Activated CD4-positive, CD25-positive, alpha-beta regulatory T cell (primary cell): ENCODE data around the gene CCNE1.
"Not testable (repeated sequence)": the region's sequence is repeated elsewhere in the genome, so short reads cannot be mapped to it uniquely, and the experiment has no call there.

Experiments used
- DNase-seq, 4 experiments: peaks; one replicate each; lab custom pipeline; 2025; lab: John Stamatoyannopoulos, UW

CCNE1 gene

DNA sequence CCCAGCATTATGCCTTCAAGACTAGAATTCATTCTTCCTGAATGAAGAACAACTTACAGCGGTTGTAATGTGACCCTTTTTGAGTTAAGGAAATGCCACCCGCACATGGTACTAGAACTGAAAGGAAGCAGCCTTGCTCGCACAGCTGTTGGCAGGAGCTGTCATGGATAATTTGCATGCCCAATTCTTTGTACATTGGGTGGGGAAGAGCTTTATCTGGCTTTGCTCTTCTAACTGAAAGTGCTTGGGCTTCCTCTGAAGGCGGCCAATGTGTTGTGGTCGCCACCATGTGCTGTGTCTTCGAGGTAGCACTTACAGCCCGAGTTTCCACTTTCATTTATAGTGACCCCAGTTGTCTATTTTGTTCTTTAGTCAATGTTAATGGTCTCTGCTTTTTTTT, 3.4 kb downstream of the CCNE1 start:
- DNase-seq, result no peak

DNA sequence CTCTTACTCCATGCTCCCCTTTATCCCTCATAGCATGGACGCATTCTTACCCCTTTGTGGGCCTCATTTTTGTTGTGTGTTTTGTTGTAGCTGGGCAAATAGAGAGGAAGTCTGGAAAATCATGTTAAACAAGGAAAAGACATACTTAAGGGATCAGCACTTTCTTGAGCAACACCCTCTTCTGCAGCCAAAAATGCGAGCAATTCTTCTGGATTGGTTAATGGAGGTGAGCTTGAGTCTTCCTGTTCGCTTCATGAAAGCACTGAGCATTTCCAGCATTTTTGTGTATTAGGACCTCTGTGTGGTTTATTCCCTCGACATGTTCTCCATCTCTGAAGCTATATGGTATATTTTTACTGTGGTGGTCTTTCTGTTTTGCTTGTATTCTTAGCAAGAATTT, 5.5 kb downstream of the CCNE1 start:
- DNase-seq, result no peak

DNA sequence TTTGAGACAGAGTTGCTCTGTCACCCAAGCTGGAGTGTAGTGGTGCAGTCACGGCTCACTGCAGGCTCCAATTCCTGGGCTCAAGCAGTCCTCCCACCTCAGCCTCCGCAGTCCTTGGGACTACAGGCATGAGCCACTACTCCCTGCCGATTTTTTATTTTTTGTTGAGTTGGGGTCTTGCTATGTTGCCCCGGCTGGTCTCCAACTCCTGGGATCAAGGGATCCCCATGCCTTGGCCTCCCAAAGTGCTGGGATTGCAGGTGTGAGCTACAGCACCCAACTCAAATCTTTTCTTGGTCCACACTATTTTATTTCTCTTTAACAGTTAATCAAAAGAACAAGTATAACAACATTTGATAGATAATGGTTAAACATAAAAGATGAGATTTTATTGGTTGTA, 7.5 kb downstream of the CCNE1 start:
- DNase-seq, result no peak

DNA sequence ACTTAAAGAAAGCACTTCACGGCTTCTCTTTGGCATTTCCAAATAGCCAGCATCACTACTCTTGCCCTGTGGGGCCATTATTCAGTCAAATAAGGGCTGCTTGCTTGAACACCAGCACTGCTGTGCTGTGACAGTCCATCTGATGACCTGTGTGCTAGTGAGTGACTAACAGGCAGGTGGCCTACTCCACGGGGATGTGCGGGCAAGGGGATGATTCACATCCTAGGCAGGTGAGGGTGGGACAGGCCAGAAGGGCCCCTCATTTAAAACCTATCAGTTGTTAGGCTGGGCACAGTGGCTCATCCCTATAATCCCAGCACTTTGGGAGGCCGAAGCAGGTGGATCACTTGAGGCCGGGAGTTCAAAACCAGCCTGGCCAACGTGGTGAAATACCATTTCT, 8.2 kb downstream of the CCNE1 start:
- no peak for DNase-seq

DNA sequence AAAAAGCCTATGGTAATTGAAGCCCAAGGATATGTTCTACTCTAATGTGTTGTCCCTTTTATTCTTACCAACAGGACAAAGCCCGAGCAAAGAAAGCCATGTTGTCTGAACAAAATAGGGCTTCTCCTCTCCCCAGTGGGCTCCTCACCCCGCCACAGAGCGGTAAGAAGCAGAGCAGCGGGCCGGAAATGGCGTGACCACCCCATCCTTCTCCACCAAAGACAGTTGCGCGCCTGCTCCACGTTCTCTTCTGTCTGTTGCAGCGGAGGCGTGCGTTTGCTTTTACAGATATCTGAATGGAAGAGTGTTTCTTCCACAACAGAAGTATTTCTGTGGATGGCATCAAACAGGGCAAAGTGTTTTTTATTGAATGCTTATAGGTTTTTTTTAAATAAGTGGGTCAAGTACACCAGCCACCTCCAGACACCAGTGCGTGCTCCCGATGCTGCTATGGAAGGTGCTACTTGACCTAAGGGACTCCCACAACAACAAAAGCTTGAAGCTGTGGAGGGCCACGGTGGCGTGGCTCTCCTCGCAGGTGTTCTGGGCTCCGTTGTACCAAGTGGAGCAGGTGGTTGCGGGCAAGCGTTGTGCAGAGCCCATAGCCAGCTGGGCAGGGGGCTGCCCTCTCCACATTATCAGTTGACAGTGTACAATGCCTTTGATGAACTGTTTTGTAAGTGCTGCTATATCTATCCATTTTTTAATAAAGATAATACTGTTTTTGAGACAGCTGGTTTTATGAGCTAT, 12.0 kb downstream of the CCNE1 start:
- DNase-seq, result no peak

DNA sequence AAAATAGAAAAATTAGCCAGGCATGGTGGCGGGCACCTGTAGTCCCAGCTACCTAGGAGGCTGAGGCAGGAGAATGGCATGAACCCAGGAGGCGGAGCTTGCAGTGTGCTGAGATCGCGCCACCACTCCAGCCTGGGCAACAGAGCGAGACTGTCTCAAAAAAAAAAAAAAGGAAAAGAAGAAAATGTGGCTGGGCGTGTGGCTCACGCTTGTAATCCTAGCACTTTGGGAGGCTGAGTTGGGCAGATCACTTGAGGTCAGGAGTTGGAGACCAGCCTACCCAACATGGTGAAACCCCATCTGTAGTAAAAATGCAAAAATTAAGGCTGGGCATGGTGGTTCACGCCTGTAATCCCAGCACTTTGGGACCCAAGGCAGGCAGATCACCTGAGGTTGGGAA, 13.5 kb downstream of the CCNE1 start:
- not testable (repeated sequence) for DNase-seq

DNA sequence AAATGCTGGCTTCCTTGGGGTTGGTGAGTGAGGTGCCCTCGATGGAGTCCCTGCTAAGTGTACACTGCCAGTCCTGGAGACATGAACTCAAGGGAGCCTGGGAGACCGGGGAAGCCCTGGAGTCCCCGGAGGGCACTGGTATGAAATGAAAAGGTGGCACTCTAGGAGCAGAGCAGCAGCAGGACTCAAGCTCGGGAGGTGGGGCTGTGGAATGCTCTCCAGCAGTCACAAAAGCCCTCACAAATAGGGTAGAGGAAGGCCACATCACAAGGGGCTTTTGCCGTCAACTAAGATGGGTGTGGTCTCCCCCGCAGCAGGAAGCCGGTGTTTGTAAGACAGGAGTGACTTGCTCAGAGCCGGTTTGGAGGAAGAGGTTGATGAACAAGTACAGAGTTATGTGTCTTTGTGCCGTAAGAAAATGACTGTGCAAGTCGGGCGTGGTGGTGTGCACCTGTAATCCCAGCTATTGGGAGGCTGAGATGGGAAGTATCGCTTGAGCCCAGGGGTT, 19.3 kb downstream of the CCNE1 start:
- DNase-seq, result peak in 3 of 4 experiments; percentile 29 to 44 (median 31)

DNA sequence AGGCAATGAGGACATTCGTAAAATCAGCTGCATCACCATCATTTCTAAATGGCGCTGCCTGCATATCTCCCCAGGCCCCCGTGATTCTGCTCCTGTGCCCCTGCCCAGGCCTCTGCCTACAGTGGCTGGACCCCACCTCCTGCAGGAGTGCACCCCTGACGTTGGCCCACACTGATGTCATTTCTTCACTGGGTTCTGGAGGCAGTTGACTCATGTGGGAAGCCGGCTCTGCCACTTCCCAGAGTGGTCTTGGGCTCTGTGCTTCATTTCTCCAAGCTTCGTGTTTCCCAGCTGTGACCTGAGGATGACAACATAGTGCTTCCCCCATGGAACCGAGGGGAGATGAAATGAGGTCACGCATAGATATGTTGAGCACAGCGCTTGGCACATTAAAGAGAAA, 19.9 kb downstream of the CCNE1 start:
- DNase-seq, result no peak

DNA sequence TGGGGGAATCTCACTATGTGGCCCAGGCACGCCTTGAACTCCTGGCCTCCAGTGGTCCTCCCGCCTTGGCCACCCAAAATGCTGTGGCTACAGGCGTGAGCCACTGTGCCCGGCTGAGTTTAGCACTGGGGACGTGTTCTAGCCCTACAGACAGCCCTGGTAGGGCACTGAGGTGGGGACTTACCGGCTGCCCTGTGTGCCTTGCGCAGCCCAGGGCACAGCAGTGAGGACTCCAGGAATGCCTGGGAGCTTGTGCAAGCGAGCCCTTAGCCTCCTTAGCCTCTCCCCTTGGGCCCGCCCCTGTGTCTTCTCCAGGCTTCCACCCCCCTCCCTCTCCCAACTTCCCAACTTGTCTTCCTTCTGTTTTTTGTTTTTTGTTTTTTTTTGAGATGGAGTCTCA, 21.0 kb downstream of the CCNE1 start:
- DNase-seq, result no peak

DNA sequence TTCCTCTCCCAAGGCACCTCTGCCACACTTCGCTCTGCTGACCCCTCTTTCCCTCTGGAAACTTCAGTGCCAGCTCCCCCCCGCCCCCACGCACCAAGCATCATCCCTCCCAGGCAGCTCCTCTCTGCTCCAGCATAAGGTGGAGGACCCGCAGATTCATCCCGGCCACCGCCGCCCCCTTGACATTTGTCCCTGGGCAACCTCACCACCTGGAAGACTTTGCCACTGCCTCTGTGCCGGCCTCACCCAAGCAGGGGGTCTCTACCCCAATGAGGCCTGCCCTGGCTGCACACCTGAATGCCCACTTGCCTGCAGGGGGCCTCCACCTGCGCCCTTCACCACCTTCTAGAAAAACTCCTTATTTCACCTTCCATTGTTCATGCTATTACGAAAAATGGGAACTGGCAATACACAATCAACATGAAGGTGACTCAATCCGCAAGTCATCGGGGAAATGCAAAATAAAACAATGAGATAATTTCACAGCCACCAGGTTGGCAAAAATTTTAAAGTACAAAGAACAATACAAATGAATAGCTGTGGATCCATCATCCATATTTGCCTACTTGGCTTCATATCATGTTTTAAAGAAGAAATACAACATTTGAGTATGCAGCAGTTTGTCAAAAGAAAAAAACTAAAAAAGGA, 21.9 kb downstream of the CCNE1 start:
- no peak for DNase-seq

DNA sequence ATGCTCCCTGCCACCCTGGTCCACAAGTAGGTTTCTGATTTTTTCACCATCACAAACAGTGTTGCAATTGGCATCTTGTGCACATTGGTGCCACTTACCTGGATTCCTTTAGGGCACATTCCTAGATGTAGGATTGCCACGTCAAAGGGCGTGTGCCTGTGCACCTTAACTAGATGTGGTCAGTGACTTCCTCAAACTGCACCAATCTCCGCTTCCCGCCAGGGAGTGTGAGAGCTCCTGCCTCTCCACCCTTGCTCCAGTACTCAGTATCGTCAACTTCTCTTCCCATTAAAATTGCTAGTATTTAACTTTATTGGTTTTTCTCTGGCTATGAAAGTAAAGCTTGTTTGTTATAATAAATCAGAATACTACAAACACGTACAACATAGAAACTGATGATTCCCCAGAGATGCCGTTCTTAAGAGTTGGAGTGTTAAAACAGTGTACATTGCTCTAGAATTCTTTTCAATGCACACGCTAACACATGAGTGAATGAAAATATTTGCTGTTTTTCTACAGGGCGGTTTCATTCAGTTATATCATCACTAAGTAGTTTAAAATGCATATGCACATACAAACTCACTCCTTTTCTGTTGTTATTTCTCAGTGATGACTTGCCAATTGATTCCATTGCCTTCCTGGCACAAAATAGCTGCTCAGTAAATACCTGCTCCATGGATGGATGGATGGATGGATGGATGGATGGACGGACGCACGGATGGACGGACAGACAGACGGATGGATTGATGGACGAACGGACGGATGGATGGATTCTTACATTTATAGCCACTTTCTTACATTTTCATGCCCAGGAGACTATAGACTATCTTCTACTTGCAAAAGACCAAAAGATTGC, 23.4 kb downstream of the CCNE1 start:
- no peak for DNase-seq

DNA sequence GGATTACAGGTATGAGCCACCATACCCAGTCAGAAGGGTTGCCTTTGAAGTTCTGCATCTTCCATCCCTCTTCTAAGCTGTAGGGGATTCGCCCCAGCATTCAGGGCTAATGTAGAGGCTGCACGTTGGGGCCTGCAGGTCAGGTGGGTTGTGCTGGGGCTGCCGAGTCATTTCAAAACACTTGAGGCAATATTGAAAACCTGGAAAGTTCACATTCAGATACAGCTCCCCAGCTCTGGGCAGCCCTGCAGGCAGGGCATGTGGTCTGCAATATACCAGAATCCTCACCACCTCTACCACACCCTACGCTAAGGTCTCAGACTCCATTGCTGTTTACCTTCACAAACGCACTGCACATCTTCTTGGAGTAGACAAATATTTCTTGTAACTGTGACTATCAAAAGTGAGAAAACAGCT, 24.6 kb downstream of the CCNE1 start:
- no peak for DNase-seq

DNA sequence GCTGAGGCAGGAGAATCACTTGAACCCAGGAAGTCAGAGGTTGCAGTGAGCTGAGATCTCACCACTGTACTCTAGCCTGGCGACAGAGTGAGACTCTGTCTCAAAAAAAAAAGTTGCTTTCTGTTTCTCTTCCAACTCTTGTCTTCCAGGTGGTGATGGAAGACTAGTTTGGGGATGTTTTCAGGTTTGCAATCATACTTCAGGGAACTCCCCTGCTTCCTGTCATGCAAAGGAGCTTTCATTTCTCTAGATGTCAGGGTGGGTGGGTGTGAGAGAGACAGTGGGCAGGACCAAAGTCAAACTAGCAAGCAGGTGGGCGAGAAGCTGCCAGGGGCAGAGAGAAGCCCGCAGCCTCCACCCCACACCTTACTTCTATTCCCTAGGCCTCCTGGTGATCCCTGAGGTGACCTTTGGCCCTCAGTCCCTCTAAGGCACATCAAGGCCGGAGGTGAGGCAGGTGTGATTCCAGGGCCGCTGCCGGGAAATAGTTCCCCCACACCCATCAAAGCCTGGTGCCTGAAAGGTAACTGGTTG, 25.7 kb downstream of the CCNE1 start:
- peak in 1 of 4 experiments; percentile 12 for DNase-seq

DNA sequence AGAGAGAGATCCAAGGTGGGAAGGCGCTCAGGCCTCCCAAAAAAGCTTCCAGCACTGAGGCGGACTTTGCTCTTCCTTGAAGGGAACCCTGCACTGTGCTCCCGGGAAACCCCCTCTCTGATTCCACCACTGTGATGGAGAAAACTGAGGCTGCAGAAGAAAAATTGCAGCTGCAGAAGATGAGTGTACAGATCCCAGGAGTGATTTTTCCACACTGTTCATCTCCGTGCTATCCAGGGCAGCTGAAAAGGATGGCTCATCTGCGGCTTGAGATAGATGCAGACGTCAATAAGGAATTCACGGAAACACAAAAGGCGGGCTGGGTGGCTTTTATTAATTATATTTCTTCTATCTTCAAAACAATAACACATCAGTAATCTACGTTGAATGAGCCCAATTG, 26.2 kb downstream of the CCNE1 start:
- DNase-seq, result no peak

DNA sequence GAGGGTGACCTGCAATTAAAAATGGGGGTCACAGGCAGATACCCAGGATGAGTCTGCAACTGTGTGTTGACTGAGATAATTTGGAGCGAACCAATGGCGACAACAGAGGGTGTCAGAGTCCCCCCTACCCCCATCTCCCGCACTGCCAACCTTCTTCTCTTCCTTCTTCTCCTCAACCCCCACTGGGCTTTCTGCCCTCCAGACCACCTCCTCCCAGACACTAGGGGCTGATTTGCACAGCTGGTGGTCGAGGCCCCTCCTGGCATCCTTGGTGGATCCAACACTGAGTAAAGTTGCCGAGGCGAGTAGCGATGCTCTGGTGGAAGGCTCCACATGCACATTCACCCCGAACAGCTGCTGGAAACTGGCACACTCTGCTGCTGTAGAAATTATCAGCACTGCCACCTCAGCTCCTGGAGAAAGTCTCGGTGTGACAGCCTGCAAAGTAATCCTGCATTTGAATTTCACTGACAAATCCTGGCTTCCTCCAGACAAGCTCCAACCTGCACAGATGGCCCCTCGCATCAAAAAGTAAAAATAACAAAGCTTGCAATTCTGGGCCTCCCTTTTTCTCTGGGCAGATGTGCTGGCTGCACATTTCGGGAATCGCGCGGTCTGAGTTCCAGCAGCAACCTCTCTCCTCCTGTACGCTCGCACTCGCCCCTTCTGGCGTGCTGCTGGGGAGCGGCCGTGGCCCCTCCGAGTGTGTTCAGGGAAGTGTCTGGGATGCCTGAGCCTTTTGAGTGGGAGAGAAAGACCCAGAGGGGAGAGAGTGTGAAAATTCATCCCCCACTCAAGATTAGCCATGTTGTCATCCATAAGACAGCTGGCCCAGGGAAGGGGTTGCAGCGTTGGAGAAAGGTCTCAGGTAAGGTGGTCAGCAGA, 28.5 kb downstream of the CCNE1 start:
- DNase-seq, result no peak

DNA sequence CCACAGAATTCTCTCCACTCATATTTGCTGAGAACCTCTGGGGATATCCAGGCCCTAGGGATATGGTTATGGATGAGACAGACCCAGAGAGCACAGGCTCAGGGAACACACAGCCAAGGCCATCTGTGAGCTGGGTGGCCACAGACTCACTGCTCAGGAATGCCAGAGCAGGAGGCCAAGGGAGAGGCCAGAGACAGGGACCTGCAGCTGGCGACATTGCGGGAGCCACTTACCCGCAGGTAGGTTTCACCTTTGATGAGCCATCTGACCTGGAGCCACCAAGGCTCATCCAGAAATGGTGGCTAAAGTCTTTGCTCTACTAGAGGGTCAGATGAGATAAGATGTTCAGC, 29.4 kb downstream of the CCNE1 start:
- no peak for DNase-seq

DNA sequence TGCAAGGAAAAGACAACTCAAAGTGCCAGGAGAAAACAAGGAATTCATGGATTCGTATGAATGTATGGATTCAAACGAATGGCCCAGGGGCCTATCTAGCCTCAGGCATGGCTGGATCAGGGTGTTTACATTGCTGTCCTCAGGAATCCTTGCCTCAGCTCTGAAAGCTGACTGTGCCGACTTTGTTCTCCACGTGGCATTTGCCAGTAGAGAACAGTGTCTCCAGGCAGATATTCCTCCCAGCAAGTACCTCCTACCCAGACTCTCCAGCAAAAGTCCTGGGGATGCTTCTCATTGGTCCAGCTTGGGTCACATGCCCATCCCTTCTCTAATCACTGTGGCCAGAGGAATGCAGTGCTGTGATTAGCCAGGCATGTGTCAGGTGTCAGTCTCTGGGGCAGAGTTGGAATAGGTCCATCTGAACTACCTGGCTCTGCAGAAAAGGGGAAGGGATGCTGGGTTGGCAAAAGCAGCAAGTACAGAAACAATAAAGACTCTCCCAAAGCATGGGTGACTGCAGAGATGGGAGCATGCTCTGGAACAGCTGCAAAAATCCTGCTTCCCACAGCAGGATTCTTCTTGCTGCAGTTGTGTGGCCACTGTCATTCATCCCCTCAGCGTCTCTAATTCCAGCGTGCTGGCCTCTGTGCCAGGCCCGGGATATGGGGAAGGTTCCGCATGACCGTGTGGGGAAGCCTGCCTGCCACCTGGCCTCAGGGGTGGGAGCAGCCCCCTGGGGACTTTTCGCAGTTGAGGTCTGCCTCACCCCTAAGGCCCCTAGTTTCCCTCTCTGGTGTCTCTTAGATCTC, 30.0 kb downstream of the CCNE1 start:
- DNase-seq, result no peak

DNA sequence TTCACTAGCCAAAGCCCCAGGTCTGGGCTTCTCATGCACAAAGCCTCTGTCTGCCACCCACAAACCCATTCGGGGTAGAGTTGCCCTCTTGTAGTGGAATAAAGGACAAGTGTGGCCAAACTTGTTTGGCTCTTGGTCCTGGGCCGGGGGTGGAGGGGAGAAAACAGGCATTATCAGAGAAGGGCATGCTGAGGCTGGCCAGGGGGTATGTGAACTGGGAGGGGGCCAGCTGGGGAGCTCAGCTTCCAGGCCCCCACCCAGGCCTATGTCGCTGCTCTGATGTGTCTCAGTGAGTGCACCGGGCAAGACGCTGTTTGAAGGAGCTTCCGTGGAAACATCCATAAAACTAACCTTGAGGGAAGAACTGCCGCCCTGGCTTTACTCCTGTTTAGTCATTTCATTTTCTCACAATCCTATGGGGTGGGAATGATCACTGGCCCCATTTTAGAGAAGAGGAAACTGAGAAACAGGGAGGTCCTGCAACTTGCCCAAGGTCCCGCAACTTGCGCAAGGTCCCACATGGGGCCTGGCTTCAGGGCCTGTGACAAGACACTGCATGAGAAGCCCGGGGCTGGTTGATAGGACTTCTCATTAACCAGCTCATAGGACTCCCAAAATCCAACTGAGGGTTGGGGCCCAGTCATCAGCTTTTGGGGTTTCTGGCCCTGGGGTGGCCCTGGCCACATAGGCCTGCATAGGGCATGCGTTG, 30.8 kb downstream of the CCNE1 start:
- DNase-seq, result no peak

DNA sequence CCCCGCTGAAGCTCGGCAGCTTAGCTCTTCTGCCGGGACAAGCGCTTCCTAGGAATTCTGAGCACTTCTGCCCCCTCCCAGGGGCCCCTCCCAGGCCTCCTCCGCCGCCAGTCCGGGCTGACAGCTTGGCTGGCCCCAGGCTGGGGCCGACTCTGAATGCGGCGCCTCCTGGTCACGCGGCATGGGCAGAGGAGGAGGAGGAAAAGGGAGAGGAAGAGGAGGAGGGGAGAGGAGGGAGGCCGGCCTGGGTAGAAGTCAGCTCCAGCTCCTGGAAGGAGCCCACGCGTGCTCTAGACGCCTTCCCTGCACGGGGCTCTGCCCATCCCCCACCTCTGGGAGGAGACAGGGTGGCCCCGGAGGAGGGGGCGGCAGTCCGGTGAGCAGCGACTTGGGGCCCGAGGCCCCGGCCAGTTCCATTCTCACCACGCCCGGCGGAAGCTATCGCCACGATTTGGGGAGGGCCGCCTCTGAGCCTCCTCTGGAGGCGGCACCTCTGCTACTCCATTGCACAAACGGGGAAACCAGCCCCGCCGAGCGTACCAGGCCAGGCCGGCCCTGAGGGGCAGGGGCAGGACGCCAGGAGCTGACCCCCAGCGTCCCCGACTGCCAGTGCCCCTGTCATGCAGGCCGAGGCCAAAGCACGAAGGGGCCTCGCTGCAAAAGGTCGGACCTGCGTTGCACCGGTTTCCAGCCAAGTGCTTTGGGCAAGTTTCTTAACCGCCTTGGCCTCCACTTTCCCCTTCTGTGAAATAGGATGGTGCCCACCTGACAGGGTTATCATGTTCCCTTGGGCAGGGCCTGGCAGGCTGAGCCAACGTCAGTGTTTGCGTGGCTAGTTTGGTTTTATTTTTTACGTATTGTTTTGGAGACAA, 31.6 kb downstream of the CCNE1 start:
- DNase-seq, result no peak
